ENCODE results near the gene RCBTB1.
A peak's percentile ranks its signal among the peaks of the same experiment; 100 is the strongest.

The RCBTB1 gene

DNA sequence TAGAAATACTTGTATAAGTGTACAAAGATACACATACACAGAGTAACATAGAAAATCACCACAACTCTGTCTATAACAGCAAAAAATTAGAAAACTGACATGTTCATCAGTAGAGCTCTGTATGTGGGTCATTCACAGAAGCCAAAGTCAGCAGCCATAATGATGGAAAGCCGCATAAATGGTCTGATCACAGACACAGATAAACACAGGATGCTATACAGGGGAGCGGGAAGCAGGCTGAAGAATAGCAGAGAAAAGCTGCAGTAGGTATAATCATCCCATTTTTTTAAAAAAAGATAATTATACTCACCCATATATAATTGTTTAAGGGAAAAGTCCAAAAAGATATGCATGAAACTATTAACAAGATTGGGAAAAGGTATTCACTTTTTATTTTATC lies 31.5 kb downstream of the RCBTB1 start:
- TF ChIP-seq, protein P1, sequence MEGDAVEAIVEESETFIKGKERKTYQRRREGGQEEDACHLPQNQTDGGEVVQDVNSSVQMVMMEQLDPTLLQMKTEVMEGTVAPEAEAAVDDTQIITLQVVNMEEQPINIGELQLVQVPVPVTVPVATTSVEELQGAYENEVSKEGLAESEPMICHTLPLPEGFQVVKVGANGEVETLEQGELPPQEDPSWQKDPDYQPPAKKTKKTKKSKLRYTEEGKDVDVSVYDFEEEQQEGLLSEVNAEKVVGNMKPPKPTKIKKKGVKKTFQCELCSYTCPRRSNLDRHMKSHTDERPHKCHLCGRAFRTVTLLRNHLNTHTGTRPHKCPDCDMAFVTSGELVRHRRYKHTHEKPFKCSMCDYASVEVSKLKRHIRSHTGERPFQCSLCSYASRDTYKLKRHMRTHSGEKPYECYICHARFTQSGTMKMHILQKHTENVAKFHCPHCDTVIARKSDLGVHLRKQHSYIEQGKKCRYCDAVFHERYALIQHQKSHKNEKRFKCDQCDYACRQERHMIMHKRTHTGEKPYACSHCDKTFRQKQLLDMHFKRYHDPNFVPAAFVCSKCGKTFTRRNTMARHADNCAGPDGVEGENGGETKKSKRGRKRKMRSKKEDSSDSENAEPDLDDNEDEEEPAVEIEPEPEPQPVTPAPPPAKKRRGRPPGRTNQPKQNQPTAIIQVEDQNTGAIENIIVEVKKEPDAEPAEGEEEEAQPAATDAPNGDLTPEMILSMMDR (conservative IDR thresholded peaks at IDR 0.05; ENCODE audit: low read depth, low read length), result no peak
- DNase-seq (ENCODE audit: low read depth), result no peak
- H3K4me3 ChIP-seq (ENCODE audit: low read length), result no peak overlapping the region

DNA sequence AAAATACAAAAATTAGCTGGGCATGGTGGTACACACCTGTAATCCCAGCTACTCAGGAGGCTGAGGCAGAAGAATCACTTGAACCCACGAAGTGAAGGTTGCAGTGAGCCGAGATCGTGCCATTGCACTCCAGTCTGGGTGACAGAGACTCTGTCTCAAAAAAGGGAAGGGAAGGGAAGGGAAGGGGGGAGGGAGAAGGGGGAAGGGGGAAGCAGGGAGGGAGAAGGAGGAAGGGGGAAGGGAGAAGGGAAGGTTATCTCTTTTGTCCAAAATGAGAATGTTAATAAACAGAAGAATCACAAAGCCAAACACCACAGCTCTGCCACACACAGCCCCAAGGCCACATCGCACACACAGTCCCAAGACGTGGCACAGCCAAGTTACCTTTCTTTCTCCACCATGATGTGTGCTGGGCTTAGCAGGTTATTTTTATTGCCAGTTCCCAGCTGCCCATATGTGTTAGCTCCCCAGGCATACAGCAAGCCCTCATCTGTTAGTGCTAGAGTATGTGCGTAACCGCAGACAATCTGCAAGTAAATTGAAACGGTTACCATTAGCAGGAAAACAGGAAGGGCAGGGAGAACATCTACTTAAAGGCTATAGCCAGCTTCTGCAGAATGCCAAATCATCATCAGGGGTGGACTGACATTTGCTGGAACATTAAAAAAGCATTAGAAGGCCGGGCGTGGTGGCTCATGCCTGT lies 34.3 kb downstream of the RCBTB1 start:
- TF ChIP-seq, protein P1 (conservative IDR thresholded peaks at IDR 0.05; ENCODE audit: low read depth, low read length), result no peak
- no peak for DNase-seq (ENCODE audit: low read depth)
- H3K4me3 ChIP-seq (ENCODE audit: low read length), result no peak overlapping the region

- no peak overlapping the region for H3K4me3 ChIP-seq (ENCODE audit: low read length)
- DNase-seq (ENCODE audit: low read depth), result no peak
- TF ChIP-seq, protein P1 (conservative IDR thresholded peaks at IDR 0.05; ENCODE audit: low read depth, low read length), result peak; percentile 24
These were observed 36.1 kb downstream of the RCBTB1 start for GRCh38 chr13:49549289-49549688.

- no peak overlapping the region for H3K4me3 ChIP-seq (ENCODE audit: low read length)
- DNase-seq (ENCODE audit: low read depth), result no peak
- TF ChIP-seq, protein P1 (conservative IDR thresholded peaks at IDR 0.05; ENCODE audit: low read depth, low read length), result no peak
These were observed 38.8 kb downstream of the RCBTB1 start for GRCh38 chr13:49546561-49546960.

DNA sequence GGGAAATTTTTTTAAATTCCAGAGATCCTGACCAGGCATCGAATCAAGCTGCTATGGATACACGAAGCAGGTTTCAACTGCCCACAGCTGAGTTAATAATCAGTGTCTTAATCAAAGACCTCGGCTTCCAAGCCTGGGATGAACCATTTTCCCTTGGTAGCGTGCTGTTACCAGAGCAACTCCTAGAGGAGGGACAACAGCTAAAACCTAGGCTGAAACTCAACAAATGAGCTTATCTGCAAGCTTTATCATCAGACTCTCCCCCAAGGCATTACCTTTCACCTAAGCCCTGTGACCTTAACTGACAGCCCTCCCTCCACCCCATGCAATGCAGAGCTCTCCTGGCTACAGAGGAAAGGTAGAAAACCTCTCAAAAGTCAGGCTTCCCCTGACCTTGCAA lies 39.7 kb downstream of the RCBTB1 start:
- H3K4me3 ChIP-seq (ENCODE audit: low read length), result no peak overlapping the region
- TF ChIP-seq, protein P1 (conservative IDR thresholded peaks at IDR 0.05; ENCODE audit: low read depth, low read length), result no peak
- no peak for DNase-seq (ENCODE audit: low read depth)

DNA sequence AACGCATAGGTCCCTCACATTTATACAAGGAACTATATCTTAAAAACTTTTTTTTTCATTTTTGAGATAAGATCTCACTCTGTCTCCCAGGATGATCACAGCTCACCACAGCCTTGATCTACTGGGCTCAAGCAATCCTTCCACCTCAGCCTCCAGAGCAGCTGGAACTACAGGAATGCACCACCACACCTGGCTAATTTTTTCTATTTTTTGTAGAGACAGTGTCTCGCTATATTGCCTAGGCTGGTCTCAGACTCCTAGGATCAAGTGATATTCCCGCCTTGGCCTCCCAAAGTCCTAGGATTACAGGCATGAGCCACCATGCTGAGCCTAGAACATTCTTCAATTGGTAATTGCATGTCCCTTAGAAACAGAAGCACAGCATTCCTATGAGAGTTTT lies 41.7 kb downstream of the RCBTB1 start:
- no peak overlapping the region for H3K4me3 ChIP-seq (ENCODE audit: low read length)
- TF ChIP-seq, protein P1 (conservative IDR thresholded peaks at IDR 0.05; ENCODE audit: low read depth, low read length), result no peak
- no peak for DNase-seq (ENCODE audit: low read depth)

DNA sequence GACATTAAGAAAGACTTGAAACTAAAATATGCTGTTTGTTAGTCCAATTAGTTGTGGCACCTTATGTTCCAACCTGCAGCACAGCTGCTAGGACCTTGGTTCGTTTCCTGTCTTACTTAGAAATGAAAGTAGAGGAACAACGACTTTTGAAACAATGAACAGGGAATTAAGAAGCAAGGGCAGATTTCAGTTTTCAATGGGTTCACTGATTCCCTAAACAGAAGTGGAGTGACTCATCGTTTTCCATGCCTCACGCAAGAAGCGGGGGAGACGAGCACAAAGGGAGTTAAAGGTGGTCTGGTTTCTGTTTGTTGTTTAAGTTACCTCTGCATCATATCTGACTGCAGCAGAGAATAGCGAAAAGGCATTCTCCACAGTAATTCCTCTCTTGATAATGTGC lies 44.8 kb downstream of the RCBTB1 start:
- TF ChIP-seq, protein P1 (conservative IDR thresholded peaks at IDR 0.05; ENCODE audit: low read depth, low read length), result no peak
- DNase-seq (ENCODE audit: low read depth), result no peak
- H3K4me3 ChIP-seq (ENCODE audit: low read length), result no peak overlapping the region

All from retinal pigment epithelial cell (primary cell).